COR-L47 (cell line): ENCODE data around the gene TLCD1.
"Not testable (repeated sequence)": the region's sequence is repeated elsewhere in the genome, so short reads cannot be mapped to it uniquely, and the experiment has no call there.

Experiments
- DNase-seq: peaks from one replicate; lab custom pipeline; 2025; lab: John Stamatoyannopoulos, UW

The TLCD1 gene

GRCh38 chr17:28746611-28747050 is 20.6 kb upstream of the TLCD1 start:
- peak; percentile 40 for DNase-seq

- DNase-seq, result no peak
Observed at GRCh38 chr17:28745786-28746411, 19.9 kb upstream of the TLCD1 start.

- peak; percentile 58 for DNase-seq
Observed at GRCh38 chr17:28744972-28745785, 19.1 kb upstream of the TLCD1 start.

- no peak for DNase-seq
Observed at GRCh38 chr17:28744104-28744971, 18.3 kb upstream of the TLCD1 start.

- DNase-seq, result peak; percentile 82
Observed at GRCh38 chr17:28743243-28744103, 17.4 kb upstream of the TLCD1 start, which contains the start of gene TRAF4. Gene TRAF4, plus strand, starts transcription at chr17:28744011. Its CDS starts 102 bp downstream, at chr17:28744113.

- no peak for DNase-seq
Observed at GRCh38 chr17:28741358-28742349, 15.6 kb upstream of the TLCD1 start.

GRCh38 chr17:28740406-28741357 is 14.6 kb upstream of the TLCD1 start:
- no peak for DNase-seq

- no peak for DNase-seq
Observed at GRCh38 chr17:28738680-28739384, 12.8 kb upstream of the TLCD1 start.

- no peak for DNase-seq
Observed at GRCh38 chr17:28737770-28738679, 12.0 kb upstream of the TLCD1 start.

GRCh38 chr17:28737316-28737715 is 11.3 kb upstream of the TLCD1 start:
- DNase-seq, result no peak

GRCh38 chr17:28735913-28736769 is 10.1 kb upstream of the TLCD1 start:
- DNase-seq, result not testable (repeated sequence)

GRCh38 chr17:28735242-28735722 is 9.2 kb upstream of the TLCD1 start:
- no peak for DNase-seq

- no peak for DNase-seq
Observed at GRCh38 chr17:28734712-28735241, 8.7 kb upstream of the TLCD1 start.

GRCh38 chr17:28733346-28733745 is 7.3 kb upstream of the TLCD1 start:
- no peak for DNase-seq

- DNase-seq, result no peak
Observed at GRCh38 chr17:28729950-28730330, 3.9 kb upstream of the TLCD1 start.
